ENCODE data around the gene SIDT2. TPM values are rescaled to one million over a fixed set of nuclear protein-coding genes. Genes with fewer than 3 reads are reported as not detected.

The SIDT2 gene
- total and polyA plus RNA-seq, 8 donors: 29.2 to 112 (median 33.9) TPM

DNA sequence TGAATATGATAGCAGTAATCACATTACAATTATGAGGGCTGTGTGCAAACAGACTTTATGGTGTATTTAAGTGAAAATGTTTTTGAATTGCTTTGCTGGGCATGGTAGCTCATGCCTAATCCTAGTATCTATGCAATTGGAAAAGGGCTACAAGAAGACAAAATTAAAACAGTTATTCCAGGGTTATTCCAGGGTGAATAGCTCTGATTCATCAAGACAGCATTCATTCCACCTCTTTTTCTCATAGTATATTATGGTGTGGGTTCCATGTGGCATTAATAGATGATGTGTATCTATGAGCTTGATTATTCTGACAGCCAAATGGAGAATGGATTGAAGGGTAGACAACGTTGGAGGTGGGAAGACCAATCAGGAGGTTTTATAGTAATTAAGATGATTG lies 12.1 kb upstream of the SIDT2 start:
- Histone ChIP-seq H3K27ac (no peak overlapping the region), H3K9me3 (no peaks in the 10 kb centered on the region), H3K36me3 (peaks cover 0 to 98% of the 10 kb centered on the region in 2 donors), H3K4me1 (no peaks in the 10 kb centered on the region), H3K4me3 (no peak overlapping the region), H3K27me3 (no peaks in the 10 kb centered on the region)
- no peak for DNase-seq
- TF ChIP-seq, protein P1, sequence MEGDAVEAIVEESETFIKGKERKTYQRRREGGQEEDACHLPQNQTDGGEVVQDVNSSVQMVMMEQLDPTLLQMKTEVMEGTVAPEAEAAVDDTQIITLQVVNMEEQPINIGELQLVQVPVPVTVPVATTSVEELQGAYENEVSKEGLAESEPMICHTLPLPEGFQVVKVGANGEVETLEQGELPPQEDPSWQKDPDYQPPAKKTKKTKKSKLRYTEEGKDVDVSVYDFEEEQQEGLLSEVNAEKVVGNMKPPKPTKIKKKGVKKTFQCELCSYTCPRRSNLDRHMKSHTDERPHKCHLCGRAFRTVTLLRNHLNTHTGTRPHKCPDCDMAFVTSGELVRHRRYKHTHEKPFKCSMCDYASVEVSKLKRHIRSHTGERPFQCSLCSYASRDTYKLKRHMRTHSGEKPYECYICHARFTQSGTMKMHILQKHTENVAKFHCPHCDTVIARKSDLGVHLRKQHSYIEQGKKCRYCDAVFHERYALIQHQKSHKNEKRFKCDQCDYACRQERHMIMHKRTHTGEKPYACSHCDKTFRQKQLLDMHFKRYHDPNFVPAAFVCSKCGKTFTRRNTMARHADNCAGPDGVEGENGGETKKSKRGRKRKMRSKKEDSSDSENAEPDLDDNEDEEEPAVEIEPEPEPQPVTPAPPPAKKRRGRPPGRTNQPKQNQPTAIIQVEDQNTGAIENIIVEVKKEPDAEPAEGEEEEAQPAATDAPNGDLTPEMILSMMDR (IDR thresholded peaks at IDR 0.05): no peak
- no peak for ATAC-seq
- intact Hi-C loops (cut with DNase I): no loop called here

DNA sequence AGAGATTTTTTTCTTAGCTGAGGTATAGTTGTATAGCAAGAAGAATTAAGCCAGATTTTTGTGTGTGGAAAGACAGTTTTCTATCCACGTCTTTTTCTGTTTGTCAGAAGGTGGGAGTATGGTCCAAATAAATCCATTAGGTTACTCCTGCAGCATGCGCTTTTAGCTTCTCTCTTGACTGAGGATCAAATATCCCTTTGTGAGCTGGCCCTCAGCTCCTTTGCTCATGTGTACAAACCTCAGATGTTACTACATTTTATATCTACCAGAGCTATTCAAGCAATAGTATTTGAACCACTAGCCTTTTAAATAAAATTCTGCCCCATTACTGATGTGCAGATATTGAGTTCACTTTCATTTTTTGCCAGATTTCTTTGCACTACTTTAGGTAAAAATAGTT lies 8.8 kb upstream of the SIDT2 start:
- TF ChIP-seq, protein P1 (IDR thresholded peaks at IDR 0.05): no peak
- intact Hi-C loops (cut with DNase I): no loop called here
- Histone ChIP-seq H3K4me3 (no peak overlapping the region), H3K4me1 (peaks cover 3 to 11% of the 10 kb centered on the region in 2 donors), H3K9me3 (no peaks in the 10 kb centered on the region), H3K27ac (no peak overlapping the region), H3K36me3 (peaks cover 0 to 72% of the 10 kb centered on the region in 2 donors), H3K27me3 (no peaks in the 10 kb centered on the region)
- ATAC-seq: no peak
- DNase-seq: no peak

GRCh38 chr11:117170210-117170609 lies 8.3 kb upstream of the SIDT2 start:
- peaks cover 3 to 11% of the 10 kb centered on the region in 2 donors for H3K4me1 ChIP-seq
- intact Hi-C loops (cut with DNase I): no loop called here
- DNase-seq: no peak
- peaks cover 0 to 67% of the 10 kb centered on the region in 2 donors for H3K36me3 ChIP-seq
- H3K27ac ChIP-seq: no peak overlapping the region
- no peaks in the 10 kb centered on the region for H3K27me3 ChIP-seq
- TF ChIP-seq, protein P1 (IDR thresholded peaks at IDR 0.05): no peak
- H3K4me3 ChIP-seq: no peak overlapping the region
- no peak for ATAC-seq
- H3K9me3 ChIP-seq: no peaks in the 10 kb centered on the region

DNA sequence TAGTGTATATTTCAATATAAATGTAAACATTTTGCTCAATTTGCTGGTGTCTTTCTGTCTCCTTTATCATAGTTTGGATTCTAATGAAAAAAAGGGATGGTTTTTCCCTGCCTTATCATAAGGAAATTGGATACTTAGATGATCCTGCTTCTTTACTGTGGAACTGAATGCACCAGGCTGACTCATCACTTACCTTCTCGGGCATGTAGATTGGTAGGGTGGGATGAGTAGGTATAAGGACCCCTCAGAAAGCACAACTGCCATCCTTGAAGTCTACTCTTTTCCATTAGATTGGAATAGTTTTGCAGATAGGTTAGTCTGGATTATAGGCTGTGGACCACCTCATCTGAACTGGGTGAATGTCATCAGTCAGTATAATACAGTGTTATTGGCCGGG lies 7.5 kb upstream of the SIDT2 start:
- H3K36me3 ChIP-seq: peaks cover 0 to 59% of the 10 kb centered on the region in 2 donors
- H3K27ac ChIP-seq: no peak overlapping the region
- ATAC-seq (no peak), DNase-seq (no peak)
- no peaks in the 10 kb centered on the region for H3K27me3 ChIP-seq
- H3K9me3 ChIP-seq: no peaks in the 10 kb centered on the region
- H3K4me1 ChIP-seq: peaks cover 3 to 11% of the 10 kb centered on the region in 2 donors
- intact Hi-C loops (cut with DNase I): no loop called here
- TF ChIP-seq, protein P1 (IDR thresholded peaks at IDR 0.05): no peak
- no peak overlapping the region for H3K4me3 ChIP-seq

GRCh38 chr11:117171404-117172061 lies 7.0 kb upstream of the SIDT2 start:
- Histone ChIP-seq H3K9me3 (no peaks in the 10 kb centered on the region), H3K27me3 (no peaks in the 10 kb centered on the region), H3K4me1 (peaks cover 3 to 11% of the 10 kb centered on the region in 2 donors), H3K27ac (no peak overlapping the region), H3K36me3 (peaks cover 0 to 55% of the 10 kb centered on the region in 2 donors), H3K4me3 (no peak overlapping the region)
- ATAC-seq (peak; percentile 65), DNase-seq (no peak)
- TF ChIP-seq, protein P1 (IDR thresholded peaks at IDR 0.05): no peak
- intact Hi-C loops (cut with DNase I): no loop called here
